T-helper 2 cell treated with Interferon-gamma antibody and Interleukin-4, amounts not matched to agents 100 ng/mL and 5 ng/mL, for 36 hours (primary cell): ENCODE measurements around the gene TMPRSS2. TPM values are rescaled to one million over a fixed set of nuclear protein-coding genes. Genes with fewer than 3 reads are reported as not detected.

ENCODE experiments used
- intact Hi-C: fragments of 100-400 bp; cut with micrococcal nuclease; formaldehyde crosslinking; loops from one replicate; pipeline ENCODE4 v1.15.1; 2023
- total RNA-seq: library from RNA; stranded (reverse); gene quantifications from 2 replicates; pipeline ENCODE4 v1.2.3, GENCODE V29; 2022

Gene TMPRSS2
- total RNA-seq, 1 donor from 2014 or later = not detected

DNA sequence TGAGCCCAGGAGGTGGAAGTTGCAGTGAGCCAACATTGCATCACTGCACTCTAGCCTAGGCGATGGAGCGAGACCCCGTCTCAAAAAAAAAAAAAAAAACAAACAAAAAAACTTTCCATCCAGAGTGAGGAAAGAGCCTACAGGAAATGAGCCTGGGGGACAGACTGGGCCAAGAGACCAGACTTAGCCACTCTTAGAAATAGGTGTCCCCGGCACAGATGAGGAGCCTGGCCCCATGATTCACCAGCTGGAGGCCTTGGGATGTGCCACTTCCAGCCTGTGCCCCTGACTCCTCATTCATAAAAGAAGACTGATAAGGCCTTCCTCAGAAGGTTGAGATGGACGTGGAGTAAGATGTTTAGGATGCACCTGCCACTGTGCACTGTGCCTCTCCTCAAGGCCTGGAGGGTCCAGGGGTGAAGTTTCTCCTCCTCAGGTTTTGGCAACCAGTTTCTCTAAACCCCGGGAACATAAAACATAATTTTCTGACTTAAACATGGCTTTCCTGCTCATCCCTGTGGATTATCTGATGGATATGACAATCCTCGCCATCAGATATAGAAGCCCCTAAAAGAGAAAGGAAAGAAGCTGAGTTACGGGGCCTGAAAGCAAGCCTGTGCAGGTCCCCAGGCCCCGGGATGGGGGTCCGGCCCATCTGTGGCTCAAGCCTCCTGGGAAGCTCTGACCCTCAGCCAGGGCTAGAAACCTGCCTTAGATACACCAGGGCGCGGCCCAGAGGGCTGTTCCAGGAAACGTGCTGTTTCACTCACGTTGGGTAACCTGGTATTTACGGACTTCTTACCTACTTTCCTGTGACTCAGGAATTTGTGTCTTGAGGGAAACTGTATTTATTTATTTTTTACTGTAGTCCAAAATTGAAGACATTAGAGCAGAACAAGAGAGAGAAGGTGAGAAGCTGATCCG lies 55.9 kb downstream of the TMPRSS2 start:
- intact Hi-C loops = no loop called here

DNA sequence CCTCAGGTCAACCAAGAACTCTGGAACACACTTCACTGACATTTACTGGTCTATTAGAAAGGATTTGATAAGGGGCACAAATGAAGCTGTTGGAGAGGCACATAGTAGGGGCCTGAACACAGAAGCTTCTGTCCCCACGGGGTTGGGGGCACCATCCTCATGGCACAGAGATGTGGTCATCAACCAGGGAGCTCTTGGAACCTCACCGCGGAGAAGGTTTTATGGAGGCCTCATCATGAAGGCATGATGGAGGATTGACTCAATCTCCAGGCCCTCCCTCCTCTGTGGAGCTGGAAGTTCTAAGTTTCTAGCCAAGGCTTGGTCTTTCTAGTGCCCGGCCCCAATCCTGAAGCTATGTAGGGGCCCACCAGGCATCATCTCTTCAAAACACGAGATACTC lies 58.3 kb downstream of the TMPRSS2 start:
- intact Hi-C loops = no loop called here

DNA sequence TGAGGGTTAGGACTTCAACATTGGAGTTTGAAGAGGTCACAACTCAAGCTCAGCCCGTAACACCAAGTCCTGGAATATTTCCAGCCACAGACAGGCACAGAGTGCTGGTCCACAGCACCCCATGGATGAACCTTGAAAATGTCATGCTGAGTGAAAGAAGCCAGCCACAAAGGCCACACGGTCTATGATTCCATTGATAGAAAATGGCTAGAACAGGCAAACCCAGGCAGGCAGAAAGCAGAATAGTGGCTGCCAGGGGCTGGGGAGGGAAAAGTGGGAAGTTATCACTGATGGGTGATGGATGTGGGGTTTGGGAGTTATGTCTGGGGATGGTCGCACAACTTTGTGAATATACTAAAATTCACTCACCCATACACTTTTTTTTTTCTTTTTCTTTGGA lies 60.6 kb downstream of the TMPRSS2 start:
- intact Hi-C loops = no loop called here

DNA sequence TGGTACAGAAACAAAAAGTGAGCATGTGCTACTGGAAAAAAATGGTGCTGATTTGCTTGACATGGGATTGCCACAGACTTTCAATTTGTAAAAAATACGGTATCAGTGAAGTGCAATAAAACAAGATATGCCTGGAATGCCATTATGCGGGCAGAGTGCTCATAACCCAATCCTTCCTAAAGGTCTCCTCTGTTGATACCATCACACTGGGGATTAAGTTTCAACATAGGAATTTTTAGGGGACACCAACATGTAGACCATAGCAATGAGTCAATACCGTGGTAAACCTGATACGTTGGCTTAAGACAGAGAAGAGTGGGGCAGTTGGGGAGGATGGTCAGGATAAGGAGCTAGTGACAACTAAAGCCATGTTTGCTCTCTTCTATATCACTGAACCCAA lies 61.4 kb downstream of the TMPRSS2 start:
- intact Hi-C loops = no loop called here

DNA sequence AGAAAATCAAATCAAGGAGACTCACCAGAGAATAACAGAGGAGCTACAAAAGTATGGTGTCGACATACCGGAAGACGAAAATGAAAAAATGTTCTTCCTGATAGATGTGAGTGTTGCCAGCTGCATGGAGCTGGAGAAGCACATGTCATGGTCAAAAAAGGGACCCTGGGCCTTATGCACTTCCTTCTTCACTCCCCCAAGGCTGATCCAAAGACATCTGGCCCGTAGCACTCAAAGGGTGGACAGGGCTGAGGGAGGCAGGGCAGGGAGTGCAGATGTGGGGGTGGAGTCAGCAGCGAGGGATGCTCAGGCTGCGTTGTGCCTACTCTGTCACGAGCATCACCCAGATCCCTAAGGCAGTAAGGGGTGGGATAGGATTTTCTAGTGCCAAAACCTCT lies 62.5 kb downstream of the TMPRSS2 start:
- intact Hi-C loops = no loop called here

DNA sequence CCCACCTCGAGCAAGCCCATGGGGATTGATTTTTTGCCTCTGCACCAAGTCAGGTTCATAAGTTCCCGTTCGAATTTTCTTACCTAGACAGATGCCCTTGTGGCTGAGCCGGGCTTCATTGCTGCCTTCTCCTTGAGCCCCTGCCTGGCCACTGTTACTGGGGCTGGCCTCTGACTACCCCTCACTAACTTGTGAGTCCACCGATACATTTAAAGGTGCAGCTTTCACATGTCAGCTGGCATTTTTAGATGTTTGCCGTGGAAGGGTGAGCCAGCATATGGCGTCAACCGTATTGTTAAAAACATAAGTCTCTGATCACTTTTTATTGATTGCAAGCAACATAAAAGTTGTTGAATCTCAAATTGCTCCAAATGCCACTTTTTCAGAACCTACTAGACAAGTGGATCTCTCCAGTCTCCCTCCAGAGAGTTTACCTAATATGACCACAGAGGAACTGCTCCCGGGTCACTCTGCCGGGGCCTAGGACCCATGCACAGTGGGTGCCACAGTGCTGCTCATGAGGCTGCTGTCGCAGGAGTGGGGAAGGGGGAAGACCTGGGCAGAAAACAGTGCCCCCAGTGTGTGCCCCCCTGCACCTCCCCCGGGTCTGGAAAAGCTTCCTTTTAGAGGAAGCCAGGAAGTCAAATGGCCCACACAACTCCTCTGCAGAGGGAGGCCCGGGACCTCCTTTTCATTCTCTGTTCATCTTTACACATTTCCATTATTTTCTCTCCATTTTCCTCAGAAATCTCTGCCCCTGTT lies 63.1 kb downstream of the TMPRSS2 start:
- intact Hi-C loops = no loop called here

DNA sequence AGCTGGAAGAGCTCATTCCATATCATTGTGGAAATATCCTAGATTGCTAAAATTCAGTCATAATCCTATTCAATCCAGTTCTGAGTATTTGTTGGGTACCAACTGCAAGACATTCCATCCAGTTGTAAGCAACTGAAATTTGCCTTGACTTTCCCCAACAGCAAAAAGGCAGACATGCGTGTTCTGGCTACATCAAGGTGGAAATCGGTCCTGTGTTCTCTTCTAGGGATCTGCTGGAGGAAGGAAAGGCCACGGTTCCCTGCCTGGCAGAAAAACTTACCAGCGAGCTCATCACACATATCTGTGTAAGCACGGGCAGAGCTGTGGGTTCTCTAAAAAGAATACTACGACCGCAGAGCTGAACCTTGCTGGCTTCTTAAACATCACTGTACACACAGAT lies 64.4 kb downstream of the TMPRSS2 start:
- intact Hi-C loops = no loop called here

DNA sequence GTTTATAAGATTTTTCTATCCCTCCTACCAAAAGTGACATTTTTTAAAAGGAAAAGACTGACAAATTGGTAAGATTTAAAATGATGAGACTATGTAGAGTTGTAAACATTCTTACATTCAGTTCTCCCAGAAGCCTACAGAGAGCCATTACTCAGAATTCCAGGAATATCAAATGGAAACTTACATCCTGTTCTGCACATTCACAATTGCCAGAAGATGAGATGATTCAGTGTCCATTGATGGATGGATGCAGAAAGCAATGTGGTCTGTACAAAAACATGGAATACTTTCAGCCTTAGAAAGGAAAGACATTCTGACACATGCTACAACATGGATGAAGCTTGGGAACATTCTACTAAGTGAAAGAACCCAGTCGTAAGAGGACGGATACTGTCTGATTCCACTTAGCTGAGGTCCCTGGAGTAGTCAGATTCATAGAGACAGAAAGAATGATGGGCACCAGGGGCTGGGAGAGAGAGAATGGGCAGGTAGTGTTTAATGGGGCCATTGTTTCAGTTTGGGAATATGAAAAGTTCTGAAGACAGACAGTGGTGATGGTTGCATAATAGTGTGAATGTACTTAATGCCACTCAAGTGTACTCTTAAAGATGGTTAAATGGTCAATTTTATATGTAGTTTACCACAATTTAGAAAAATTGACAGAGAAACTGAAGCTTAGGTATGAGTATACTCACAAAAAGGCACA lies 65.3 kb downstream of the TMPRSS2 start:
- intact Hi-C loops = no loop called here

DNA sequence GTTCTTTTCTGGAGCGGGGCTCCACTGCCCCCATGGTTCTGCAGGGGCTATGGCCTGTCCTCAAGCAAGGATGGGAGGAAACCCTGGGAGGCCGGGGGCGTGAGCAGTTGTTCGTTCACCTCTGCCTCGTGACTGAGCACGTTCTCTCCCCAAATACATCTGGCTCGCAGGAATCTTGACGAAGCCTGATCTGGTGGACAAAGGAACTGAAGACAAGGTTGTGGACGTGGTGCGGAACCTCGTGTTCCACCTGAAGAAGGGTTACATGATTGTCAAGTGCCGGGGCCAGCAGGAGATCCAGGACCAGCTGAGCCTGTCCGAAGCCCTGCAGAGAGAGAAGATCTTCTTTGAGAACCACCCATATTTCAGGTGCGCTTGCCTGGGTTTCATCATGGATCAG lies 66.4 kb downstream of the TMPRSS2 start:
- intact Hi-C loops = no loop called here

DNA sequence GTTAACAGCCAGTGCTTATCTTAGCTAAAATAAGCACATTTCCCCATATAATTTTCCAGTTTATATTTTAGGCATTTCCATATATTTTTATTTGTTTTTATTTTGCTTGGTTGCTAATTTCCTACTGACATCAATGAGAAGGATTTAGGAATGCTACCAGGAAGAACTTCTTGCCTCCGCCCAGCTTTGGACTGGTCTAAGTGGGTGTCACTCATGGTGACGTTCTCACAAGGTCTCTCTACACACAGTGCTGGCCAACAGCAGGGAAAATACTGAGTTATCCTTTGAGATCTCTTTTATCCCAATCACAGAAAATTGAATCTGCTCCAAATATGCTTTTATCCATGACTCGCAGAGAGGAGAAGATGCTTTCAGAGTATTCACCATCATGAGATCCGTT lies 68.7 kb downstream of the TMPRSS2 start:
- intact Hi-C loops = no loop called here

DNA sequence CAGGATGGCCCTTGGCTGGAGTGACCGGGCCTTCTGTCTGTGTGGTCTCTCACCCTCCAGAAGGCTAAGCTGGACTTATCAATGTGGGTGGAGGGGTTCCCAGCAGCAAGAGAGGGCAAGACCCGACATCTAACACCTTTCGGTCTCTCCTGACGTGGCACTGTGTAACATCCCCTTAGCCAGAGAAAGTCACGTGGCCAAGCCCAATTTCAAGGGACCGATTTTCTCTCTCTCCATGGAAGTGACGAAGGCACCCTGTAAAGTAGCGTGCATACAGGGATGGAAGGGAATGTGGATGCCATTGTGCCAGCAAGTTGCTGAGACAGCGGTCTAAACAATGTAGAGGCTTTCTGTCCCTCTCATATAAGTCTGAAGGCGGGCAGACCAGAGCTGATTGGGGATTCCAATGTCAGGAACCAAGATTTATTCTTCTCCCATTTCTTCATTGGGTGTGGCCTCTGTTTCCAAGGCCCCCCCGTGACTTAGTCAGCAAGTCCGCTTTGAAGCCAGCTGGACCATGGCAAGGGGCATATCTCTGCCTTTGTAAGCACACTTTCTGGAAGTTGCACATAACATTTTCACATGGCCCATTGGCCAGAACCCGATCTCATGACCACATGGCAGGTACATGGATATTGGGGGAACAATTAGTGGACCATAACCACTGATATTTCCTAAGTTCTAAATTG lies 69.4 kb downstream of the TMPRSS2 start:
- intact Hi-C loops = no loop called here

DNA sequence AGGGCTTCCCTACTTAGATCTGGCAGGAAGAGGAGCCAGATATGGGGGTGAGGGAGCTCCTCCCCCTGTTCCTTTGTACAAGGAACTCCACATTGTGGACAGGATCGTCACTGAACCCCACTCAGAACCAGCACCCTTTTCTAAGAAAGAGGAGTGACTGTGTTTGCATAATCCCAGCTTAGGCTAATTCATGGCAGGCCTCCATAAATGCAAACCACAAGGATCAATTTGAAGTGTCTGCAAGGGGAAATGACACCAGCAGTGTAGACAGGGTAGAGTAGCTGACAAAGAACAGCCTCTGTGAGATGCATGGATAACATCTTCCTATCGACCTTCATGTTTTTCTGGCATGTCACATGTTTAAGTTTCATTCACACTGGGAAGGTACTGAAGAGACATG lies 70.2 kb downstream of the TMPRSS2 start:
- intact Hi-C loops = no loop called here

DNA sequence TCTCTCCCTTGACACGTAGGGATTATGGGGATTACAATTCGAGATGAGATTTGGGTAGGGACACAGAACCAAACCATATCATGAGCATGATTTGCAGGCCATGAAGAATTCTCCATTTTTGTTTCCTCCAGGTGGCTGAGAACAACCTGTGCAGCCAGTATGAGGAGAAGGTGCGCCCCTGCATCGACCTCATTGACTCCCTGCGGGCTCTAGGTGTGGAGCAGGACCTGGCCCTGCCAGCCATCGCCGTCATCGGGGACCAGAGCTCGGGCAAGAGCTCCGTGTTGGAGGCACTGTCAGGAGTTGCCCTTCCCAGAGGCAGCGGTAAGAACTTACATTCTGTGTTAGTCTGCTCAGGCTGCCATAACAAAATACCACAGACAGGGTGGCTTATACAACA lies 72.3 kb downstream of the TMPRSS2 start:
- intact Hi-C loops = no loop called here

DNA sequence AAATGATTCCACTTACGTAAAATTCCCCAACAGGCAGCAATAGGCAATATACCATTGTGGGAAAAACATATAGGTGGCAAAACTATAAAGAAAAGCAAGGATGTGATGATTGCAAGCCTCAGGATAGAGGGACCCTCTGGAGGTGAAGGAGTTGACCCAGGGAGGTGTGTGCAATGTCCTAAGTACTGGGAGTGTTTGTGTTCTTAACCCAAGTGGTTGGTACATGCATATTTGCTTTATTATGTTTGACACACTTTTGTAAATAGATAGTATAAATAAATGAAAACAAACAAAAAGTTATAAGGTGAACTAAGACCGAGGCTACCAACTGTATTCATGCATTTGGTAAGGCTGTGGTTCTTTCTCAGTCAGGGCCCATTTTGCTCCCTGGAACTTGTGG lies 74.4 kb downstream of the TMPRSS2 start:
- intact Hi-C loops = no loop called here

DNA sequence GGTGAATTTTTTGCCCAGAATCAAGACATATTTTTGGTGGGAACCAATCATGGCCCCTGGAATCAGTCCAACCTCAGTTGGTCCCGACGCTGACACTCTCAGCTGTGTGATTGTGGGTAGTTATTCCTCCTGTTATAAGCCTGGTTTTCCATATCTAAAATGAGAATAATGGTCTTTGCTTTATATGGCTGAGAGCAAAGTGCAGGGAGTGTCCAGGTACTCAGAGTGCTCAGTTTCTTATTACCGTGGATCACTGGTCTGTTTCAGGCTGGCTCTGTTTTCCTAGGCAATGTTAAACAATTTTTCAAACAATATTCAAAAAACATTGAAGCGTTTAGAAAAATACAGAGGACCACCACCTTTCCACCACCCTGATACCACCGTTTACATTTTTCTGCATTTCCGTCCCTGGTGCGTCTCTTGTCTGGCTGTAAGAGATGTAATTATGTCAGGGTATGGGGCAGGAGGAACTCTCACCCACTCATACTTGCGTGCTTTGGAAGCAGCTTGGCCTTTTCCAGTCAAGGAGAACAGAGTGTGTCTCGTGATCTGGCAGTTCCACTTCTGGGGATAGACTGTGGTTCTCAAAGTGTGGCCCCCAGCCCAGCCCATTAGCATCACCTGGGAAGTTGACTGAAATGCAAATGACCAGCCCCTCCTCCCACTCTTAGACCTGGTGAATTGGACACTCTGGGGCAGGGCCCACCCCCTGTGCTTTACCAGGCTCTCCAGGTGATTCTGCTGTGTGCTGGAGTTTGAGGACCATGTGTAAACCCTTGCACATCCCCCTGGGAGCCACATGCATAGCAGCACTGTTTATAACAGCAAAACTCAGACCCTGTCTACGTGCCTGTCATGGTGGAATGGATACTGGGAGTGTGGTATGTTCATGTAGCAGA lies 75.1 kb downstream of the TMPRSS2 start:
- intact Hi-C loops = no loop called here

DNA sequence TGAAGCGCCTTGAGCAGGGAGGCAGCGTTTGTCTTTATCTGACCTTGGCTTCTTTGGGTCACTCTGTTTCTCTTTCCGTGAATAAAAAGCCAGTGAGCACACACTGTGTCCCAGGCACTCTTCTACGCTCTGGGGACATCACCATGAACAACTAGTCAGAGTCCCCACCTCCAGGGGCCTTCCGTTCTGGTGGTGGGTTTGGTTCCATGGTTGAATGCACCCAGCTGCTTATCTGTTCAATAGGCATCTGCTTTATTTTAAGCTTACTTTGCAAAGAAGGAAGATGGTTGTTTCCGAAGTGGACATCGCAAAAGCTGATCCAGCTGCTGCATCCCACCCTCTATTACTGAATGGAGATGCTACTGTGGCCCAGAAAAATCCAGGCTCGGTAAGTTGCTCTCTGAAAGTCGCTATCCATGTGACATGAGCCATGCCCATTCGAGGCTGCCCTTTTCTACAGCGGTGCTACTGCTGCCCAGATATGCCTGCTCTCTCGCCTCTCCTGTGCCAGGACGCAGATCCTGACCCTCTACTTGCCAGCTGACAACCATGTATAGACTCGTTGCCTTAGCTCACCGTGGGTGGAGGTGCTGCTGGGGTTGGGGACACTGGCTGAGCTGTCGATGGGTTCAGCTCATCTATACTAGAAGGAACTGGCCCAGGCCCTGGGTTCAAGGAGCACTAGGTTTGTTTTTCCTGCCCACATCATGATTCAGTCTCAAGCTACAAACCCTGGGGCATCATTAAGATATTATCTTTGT lies 76.0 kb downstream of the TMPRSS2 start:
- intact Hi-C loops = no loop called here

DNA sequence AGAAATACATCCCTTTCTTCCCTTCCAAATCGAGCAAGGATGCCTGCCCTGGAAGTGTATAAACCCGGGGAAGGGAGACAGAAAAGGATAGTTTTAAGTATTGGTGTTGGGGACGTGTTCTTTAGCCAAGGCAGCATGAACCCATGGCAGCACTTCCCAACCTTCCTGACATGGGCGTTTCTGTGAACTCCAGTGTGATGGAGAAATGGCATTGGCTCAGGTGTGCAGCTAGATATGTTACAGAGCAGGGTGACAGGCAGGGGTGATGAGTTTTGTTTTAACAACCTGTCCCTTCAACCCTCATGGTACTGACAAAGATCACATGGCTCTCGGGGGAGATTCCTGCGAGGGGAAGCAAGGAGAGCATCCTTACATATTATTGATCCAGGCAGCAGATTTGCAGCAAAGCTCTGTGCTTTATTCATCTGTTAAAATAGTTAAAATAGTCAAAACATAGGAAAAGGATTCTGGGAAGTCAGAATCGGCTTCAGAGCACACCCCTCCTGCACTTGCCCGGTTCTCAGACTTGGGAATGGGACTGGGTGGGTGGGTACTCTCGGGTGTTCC lies 78.0 kb downstream of the TMPRSS2 start:
- intact Hi-C loops = no loop called here

DNA sequence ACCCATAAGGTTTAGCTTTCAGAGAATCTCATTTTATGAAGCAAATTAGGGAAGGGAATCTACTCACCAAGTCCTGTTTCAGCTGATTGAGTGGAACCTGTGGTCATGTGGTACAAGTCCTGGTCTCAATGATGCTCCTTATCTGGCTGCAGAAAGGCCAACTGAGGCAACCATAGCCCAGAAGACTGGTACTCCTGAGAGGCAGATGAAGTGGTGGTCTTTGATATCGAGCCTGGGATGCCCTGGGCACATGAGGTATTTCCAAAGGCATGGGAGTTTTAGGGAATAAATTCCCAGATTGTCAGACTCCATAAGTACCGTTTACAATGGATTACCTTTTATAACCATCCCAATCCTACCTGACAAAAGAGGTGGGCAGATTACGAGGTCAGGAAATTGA lies 78.7 kb downstream of the TMPRSS2 start:
- intact Hi-C loops = no loop called here

DNA sequence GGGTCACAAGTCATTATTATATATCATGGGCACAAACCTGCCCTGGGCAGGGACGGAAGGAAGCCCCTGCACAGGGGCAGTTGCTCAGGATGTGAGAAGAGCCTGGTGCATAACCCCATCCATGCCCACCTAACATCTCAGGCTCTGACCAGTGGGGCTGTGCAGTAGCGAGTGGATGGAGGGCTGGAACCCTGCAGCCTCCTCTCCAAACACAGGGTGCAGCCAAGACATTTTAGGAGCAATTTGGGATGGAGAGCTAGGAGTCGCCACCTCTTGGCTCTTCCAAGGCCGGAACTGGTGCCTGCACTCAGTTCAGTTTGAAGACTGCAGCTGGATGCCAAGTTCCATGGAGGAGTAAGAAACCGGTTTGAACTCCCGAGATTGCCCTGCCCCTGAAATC lies 79.1 kb downstream of the TMPRSS2 start:
- intact Hi-C loops = no loop called here
